Activated naive CD4-positive, alpha-beta T cell treated with anti-CD3 and anti-CD28 coated beads for 36 hours (primary cell): ENCODE results near the gene EIF2B2. TPM values are rescaled to one million over a fixed set of nuclear protein-coding genes. Genes with fewer than 3 reads are reported as not detected.

Experiments used
- CTCF ChIA-PET: fragments of 350-600 bp; sonication (Branson Sonifier 250); formaldehyde crosslinking; loops from one replicate; lab custom pipeline; 2021; ENCODE audit warnings: antibody characterized with exemption; lab: Charles Lee
- DNase-seq: peaks from one replicate; pipeline ENCODE4 v3.0.0-alpha.2; 2020
- H3K27ac Mint-ChIP-seq: one replicate; pipeline ENCODE4 v1.8.0; 2021; ENCODE audit warnings: mild to moderate bottlenecking, mixed read lengths
- H3K27me3 Mint-ChIP-seq: one replicate; pipeline ENCODE4 v1.8.0; 2021; ENCODE audit warnings: low read depth, mixed read lengths
- H3K36me3 Mint-ChIP-seq: one replicate; pipeline ENCODE4 v1.8.0; 2021; ENCODE audit warnings: low read depth, mixed read lengths
- H3K4me1 Mint-ChIP-seq: one replicate; pipeline ENCODE4 v1.8.0; 2021; ENCODE audit warnings: low read depth, mixed read lengths
- H3K4me3 Mint-ChIP-seq: one replicate; pipeline ENCODE4 v1.8.0; 2021; ENCODE audit warnings: mild to moderate bottlenecking, moderate library complexity, mixed read lengths
- H3K9me3 Mint-ChIP-seq: one replicate; pipeline ENCODE4 v1.8.0; 2021; ENCODE audit warnings: mixed read lengths
- intact Hi-C: fragments of 100-400 bp; cut with micrococcal nuclease; formaldehyde crosslinking; loops from one replicate; pipeline ENCODE4 v1.15.1; 2023
- total RNA-seq, 2 experiments: library from RNA; stranded (reverse); gene quantifications; one replicate each; pipeline ENCODE4 v1.2.3, GENCODE V29; 2021

EIF2B2 gene
- total RNA-seq, 2 experiments from 2014 or later: 64.8 to 65.4 TPM

GRCh38 chr14:75032939-75033338 lies 30.2 kb downstream of the EIF2B2 start:
- no peak overlapping the region for H3K27ac Mint-ChIP-seq
- intact Hi-C loops: no loop called here
- no peaks in the 10 kb centered on the region for H3K9me3 Mint-ChIP-seq
- DNase-seq: no peak
- H3K27me3 Mint-ChIP-seq: no peaks in the 10 kb centered on the region
- CTCF ChIA-PET: no interaction called here
- peaks cover 17% of the 10 kb centered on the region for H3K36me3 Mint-ChIP-seq
- H3K4me1 Mint-ChIP-seq: no peaks in the 10 kb centered on the region
- no peak overlapping the region for H3K4me3 Mint-ChIP-seq

- no peaks in the 10 kb centered on the region for H3K27me3 Mint-ChIP-seq
- no peak overlapping the region for H3K27ac Mint-ChIP-seq
- peaks cover 9% of the 10 kb centered on the region for H3K36me3 Mint-ChIP-seq
Observed at GRCh38 chr14:75040507-75040906, 37.8 kb downstream of the EIF2B2 start.

GRCh38 chr14:75040959-75041358 lies 38.2 kb downstream of the EIF2B2 start:
- Mint-ChIP-seq H3K27ac (no peak overlapping the region), H3K36me3 (peaks cover 7% of the 10 kb centered on the region), H3K27me3 (no peaks in the 10 kb centered on the region), H3K4me1 (peaks cover 17% of the 10 kb centered on the region), H3K4me3 (no peak overlapping the region), H3K9me3 (no peaks in the 10 kb centered on the region)
- no peak for DNase-seq
- intact Hi-C loops: no loop called here
- CTCF ChIA-PET: interaction anchor here (0.6 kb wide), 1 partner anchor 183 kb away, joined by 3 read pairs; no protein-coding TSS in a partner anchor

More at GRCh38 chr14:75040507-75040906, 37.8 kb downstream of the EIF2B2 start:
- Mint-ChIP-seq H3K4me3 (no peak overlapping the region), H3K4me1 (peaks cover 14% of the 10 kb centered on the region), H3K9me3 (no peaks in the 10 kb centered on the region)
- no peak for DNase-seq
- CTCF ChIA-PET: interaction anchor here (0.6 kb wide), 1 partner anchor 182 kb away, joined by 3 read pairs; no protein-coding TSS in a partner anchor
- intact Hi-C loops: no loop called here

- Mint-ChIP-seq H3K27me3 (no peaks in the 10 kb centered on the region), H3K4me1 (peaks cover 23% of the 10 kb centered on the region), H3K36me3 (peaks cover 7% of the 10 kb centered on the region), H3K4me3 (no peak overlapping the region), H3K27ac (no peak overlapping the region), H3K9me3 (no peaks in the 10 kb centered on the region)
- intact Hi-C loops: no loop called here
- CTCF ChIA-PET: interaction anchor here (0.8 kb wide), 1 partner anchor 268 kb away, joined by 3 read pairs; no protein-coding TSS in a partner anchor
- DNase-seq: no peak
Observed at GRCh38 chr14:75041613-75042012, 38.9 kb downstream of the EIF2B2 start.

- H3K27me3 Mint-ChIP-seq: no peaks in the 10 kb centered on the region
- no peaks in the 10 kb centered on the region for H3K9me3 Mint-ChIP-seq
- DNase-seq: no peak
- peaks cover 6% of the 10 kb centered on the region for H3K36me3 Mint-ChIP-seq
- H3K4me3 Mint-ChIP-seq: no peak overlapping the region
- CTCF ChIA-PET: interaction anchor here (0.8 kb wide), 1 partner anchor 267 kb away, joined by 3 read pairs; no protein-coding TSS in a partner anchor
- H3K4me1 Mint-ChIP-seq: peaks cover 27% of the 10 kb centered on the region
- intact Hi-C loops: no loop called here
- no peak overlapping the region for H3K27ac Mint-ChIP-seq
Observed at GRCh38 chr14:75042035-75042434, 39.3 kb downstream of the EIF2B2 start.

GRCh38 chr14:75044322-75044721 lies 41.6 kb downstream of the EIF2B2 start:
- no peak for DNase-seq
- intact Hi-C loops: no loop called here
- CTCF ChIA-PET: interaction anchor here (1.0 kb wide), 1 partner anchor 183 kb away, joined by 5 read pairs; no protein-coding TSS in a partner anchor
- H3K27ac Mint-ChIP-seq: no peak overlapping the region
- no peaks in the 10 kb centered on the region for H3K27me3 Mint-ChIP-seq
- peaks cover 18% of the 10 kb centered on the region for H3K36me3 Mint-ChIP-seq
- peaks cover 40% of the 10 kb centered on the region for H3K4me1 Mint-ChIP-seq
- no peaks in the 10 kb centered on the region for H3K9me3 Mint-ChIP-seq
- no peak overlapping the region for H3K4me3 Mint-ChIP-seq

GRCh38 chr14:75044752-75045151 lies 42.0 kb downstream of the EIF2B2 start:
- CTCF ChIA-PET: interaction anchor here (1.0 to 1.3 kb wide), 2 partner anchors 25 to 183 kb away, joined by 4 to 5 read pairs; partner anchors contain the start of gene ZC2HC1C
- peaks cover 44% of the 10 kb centered on the region for H3K4me1 Mint-ChIP-seq
- intact Hi-C loops: no loop called here

GRCh38 chr14:75046275-75046674 lies 43.6 kb downstream of the EIF2B2 start:
- no peak overlapping the region for H3K4me3 Mint-ChIP-seq
- H3K9me3 Mint-ChIP-seq: no peaks in the 10 kb centered on the region
- no peak for DNase-seq
- intact Hi-C loops: no loop called here
- peaks cover 55% of the 10 kb centered on the region for H3K4me1 Mint-ChIP-seq
- peaks cover 24% of the 10 kb centered on the region for H3K36me3 Mint-ChIP-seq
- no peak overlapping the region for H3K27ac Mint-ChIP-seq
- H3K27me3 Mint-ChIP-seq: no peaks in the 10 kb centered on the region
- CTCF ChIA-PET: interaction anchor here (1.3 kb wide), 1 partner anchor 23 kb away, joined by 4 read pairs; the partner anchor contains the start of gene ZC2HC1C

More at GRCh38 chr14:75044752-75045151, 42.0 kb downstream of the EIF2B2 start:
- Mint-ChIP-seq H3K27ac (no peak overlapping the region), H3K27me3 (no peaks in the 10 kb centered on the region), H3K36me3 (peaks cover 20% of the 10 kb centered on the region), H3K4me3 (no peak overlapping the region), H3K9me3 (no peaks in the 10 kb centered on the region)
- DNase-seq: no peak

- no peak overlapping the region for H3K27ac Mint-ChIP-seq
- intact Hi-C loops: no loop called here
- peaks cover 59% of the 10 kb centered on the region for H3K4me1 Mint-ChIP-seq
- no peak overlapping the region for H3K4me3 Mint-ChIP-seq
- no peaks in the 10 kb centered on the region for H3K27me3 Mint-ChIP-seq
- CTCF ChIA-PET: no interaction called here
- peaks cover 25% of the 10 kb centered on the region for H3K36me3 Mint-ChIP-seq
- no peak for DNase-seq
- H3K9me3 Mint-ChIP-seq: no peaks in the 10 kb centered on the region
Observed at GRCh38 chr14:75046899-75047298, 44.2 kb downstream of the EIF2B2 start.

- no peak for DNase-seq
- Mint-ChIP-seq H3K27me3 (no peaks in the 10 kb centered on the region), H3K27ac (no peak overlapping the region), H3K4me1 (peaks cover 63% of the 10 kb centered on the region), H3K9me3 (no peaks in the 10 kb centered on the region), H3K4me3 (no peak overlapping the region), H3K36me3 (peaks cover 27% of the 10 kb centered on the region)
- CTCF ChIA-PET: no interaction called here
- intact Hi-C loops: no loop called here
Observed at GRCh38 chr14:75047506-75047905, 44.8 kb downstream of the EIF2B2 start.

GRCh38 chr14:75048101-75048500 lies 45.4 kb downstream of the EIF2B2 start:
- H3K4me3 Mint-ChIP-seq: no peak overlapping the region
- no peaks in the 10 kb centered on the region for H3K27me3 Mint-ChIP-seq
- intact Hi-C loops: no loop called here
- H3K36me3 Mint-ChIP-seq: peaks cover 27% of the 10 kb centered on the region
- no peak for DNase-seq
- no peaks in the 10 kb centered on the region for H3K9me3 Mint-ChIP-seq
- no peak overlapping the region for H3K27ac Mint-ChIP-seq
- CTCF ChIA-PET: interaction anchor here (0.6 kb wide), 1 partner anchor 241 kb away, joined by 3 read pairs; no protein-coding TSS in a partner anchor
- H3K4me1 Mint-ChIP-seq: peaks cover 69% of the 10 kb centered on the region

- Mint-ChIP-seq H3K4me3 (no peak overlapping the region), H3K36me3 (peaks cover 33% of the 10 kb centered on the region), H3K4me1 (peaks cover 72% of the 10 kb centered on the region), H3K27me3 (no peaks in the 10 kb centered on the region), H3K27ac (no peak overlapping the region), H3K9me3 (no peaks in the 10 kb centered on the region)
- DNase-seq: no peak
- intact Hi-C loops: no loop called here
- CTCF ChIA-PET: interaction anchor here (0.8 to 1.9 kb wide), 4 partner anchors 12 to 39 kb away, joined by 3 to 9 read pairs (median 4); no protein-coding TSS in a partner anchor
Observed at GRCh38 chr14:75049136-75049535, 46.4 kb downstream of the EIF2B2 start.

- H3K27ac Mint-ChIP-seq: no peak overlapping the region
- H3K4me3 Mint-ChIP-seq: peak overlapping the region; percentile 92
- peaks cover 34% of the 10 kb centered on the region for H3K36me3 Mint-ChIP-seq
- peaks cover 67% of the 10 kb centered on the region for H3K4me1 Mint-ChIP-seq
- CTCF ChIA-PET: interaction anchor here (0.6 to 1.9 kb wide), 5 partner anchors 12 to 252 kb away, joined by 3 to 9 read pairs (median 4); no protein-coding TSS in a partner anchor
- intact Hi-C loops: loop anchor here (2.0 to 5.0 kb wide), 2 partner anchors 77 to 253 kb away; partner anchors contain the start of gene NEK9
- H3K9me3 Mint-ChIP-seq: no peaks in the 10 kb centered on the region
- H3K27me3 Mint-ChIP-seq: no peaks in the 10 kb centered on the region
- no peak for DNase-seq
Observed at GRCh38 chr14:75049731-75050201, 47.0 kb downstream of the EIF2B2 start.
